K562 (cell line): Measurements from ENCODE around the gene CALM1. TPM values are rescaled to one million over a fixed set of nuclear protein-coding genes. Genes with fewer than 3 reads are reported as not detected.

Experiments
- ARID3A ChIP-seq: IDR thresholded peaks from 2 replicates; pipeline ENCODE4 v1.6.1; 2012; ENCODE audit warnings: low read depth, low read length, improper control_type of control experiment, borderline replicate concordance
- CHD7 ChIP-seq: fragments of 200-600 bp; sonication (generic); IDR thresholded peaks from one replicate; pipeline ENCODE4 v1.6.1; 2012; ENCODE audit warnings: mild to moderate bottlenecking, low read depth, low read length, inconsistent platforms
- HCFC1 ChIP-seq: IDR thresholded peaks from 2 replicates; pipeline ENCODE4 v1.6.1; 2012; ENCODE audit warnings: low read depth, low read length, improper control_type of control experiment
- HINFP ChIP-seq: fragments of 450-650 bp; conservative IDR thresholded peaks from 2 replicates; pipeline ENCODE4 v1.6.1; 2016; ENCODE audit warnings: missing genetic modification characterization, low read depth, mild to moderate bottlenecking, control low read depth, missing compliant biosample characterization
- NFE2L1 ChIP-seq: fragments of 450-650 bp; IDR thresholded peaks from 2 replicates; pipeline ENCODE4 v1.6.1; 2016; ENCODE audit warnings: missing genetic modification characterization, low read depth, mild to moderate bottlenecking, missing compliant biosample characterization, moderate library complexity, borderline replicate concordance
- SOX6 ChIP-seq: fragments of 450-650 bp; IDR thresholded peaks from 2 replicates; pipeline ENCODE4 v1.6.1; 2014; ENCODE audit warnings: mild to moderate bottlenecking
- THRA ChIP-seq: fragments of 450-650 bp; IDR thresholded peaks from 2 replicates; pipeline ENCODE4 v1.6.1; 2017; ENCODE audit warnings: mild to moderate bottlenecking, moderate library complexity
- ZNF76 ChIP-seq: fragments of 250-450 bp; sonication (Bioruptor Pico); IDR thresholded peaks from 2 replicates; pipeline ENCODE4 v1.4.0; 2020; ENCODE audit warnings: mild to moderate bottlenecking, moderate library complexity, borderline replicate concordance
- polyA plus RNA-seq, 8 experiments: library from polyadenylated mRNA; depleted of rRNA in 4 of 8; stranded (reverse) in 5 of 8; unstranded in 3 of 8; fragments of >200 nt; fragmentation: Nextera tagmentation in 2 of 8; fragmentation: Illumina TruSeq in 1 of 8; extraction: Ambion mirVana in 2 of 8; extraction: Trizol in 1 of 8; gene quantifications; 2 replicates each; pipeline versions ENCODE4 v1.2.1 to v1.2.3, GENCODE V29; 2011 to 2014; ENCODE audit warnings: inconsistent platforms in 1 of 8, missing spikeins in 1 of 8
- total RNA-seq, 7 experiments: library from RNA; depleted of rRNA in 6 of 7; stranded (reverse); fragments of >200 nt in 6 of 7; fragmentation: Illumina TruSeq in 2 of 7; extraction: Trizol in 2 of 7; gene quantifications; 2 replicates each; pipeline versions ENCODE4 v1.2.1 to v1.2.3, GENCODE V29; 2011 to 2021; ENCODE audit warnings: low replicate concordance in 1 of 7
- TF ChIP-seq, protein P1 (sequence below): fragments of 250-450 bp; sonication (Bioruptor Pico); IDR thresholded peaks from 2 replicates; pipeline ENCODE4 v1.8.0; 2022; ENCODE audit warnings: moderate library complexity, mild to moderate bottlenecking, inconsistent platforms

Gene CALM1
- total and polyA plus RNA-seq, 9 of the 15 experiments (the other 6 are each of a cell fraction or from before 2014, with no cell fraction given) = 48.0 to 269 (median 158) TPM

GRCh38 chr14:90383731-90384542 is 12.9 kb upstream of the CALM1 start (continued):
- TF ChIP-seq, protein P1, sequence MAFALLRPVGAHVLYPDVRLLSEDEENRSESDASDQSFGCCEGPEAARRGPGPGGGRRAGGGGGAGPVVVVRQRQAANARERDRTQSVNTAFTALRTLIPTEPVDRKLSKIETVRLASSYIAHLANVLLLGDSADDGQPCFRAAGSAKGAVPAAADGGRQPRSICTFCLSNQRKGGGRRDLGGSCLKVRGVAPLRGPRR (CRISPR knock-in tag) = no peak
- no peak for TF ChIP-seq ARID3A
- no peak for TF ChIP-seq CHD7
- TF ChIP-seq THRA = no peak
- no peak for TF ChIP-seq HINFP (tag)
- no peak for TF ChIP-seq NFE2L1 (tag)
- TF ChIP-seq SOX6 = no peak
- no peak for TF ChIP-seq ZNF76 (CRISPR knock-in tag)
- no peak for TF ChIP-seq HCFC1
